ENCODE measurements around the gene TEX22. TPM values are rescaled to one million over a fixed set of nuclear protein-coding genes. Genes with fewer than 3 reads are reported as not detected.

TEX22 gene
- total and polyA plus RNA-seq, 2 donors (not counting 1 experiment from before 2014, with no cell fraction given): 0.05 to 0.33 TPM

- no peaks in the 10 kb centered on the region for H3K9me3 ChIP-seq (ENCODE audit: control insufficient read depth, insufficient read depth, low read depth, low read length)
- no peaks in the 10 kb centered on the region for H4K20me1 ChIP-seq (ENCODE audit: control insufficient read depth, extremely low read depth, insufficient read depth, low read length)
- no peaks in the 10 kb centered on the region for H3K79me2 ChIP-seq (ENCODE audit: control insufficient read depth, insufficient read depth, low read length)
- H3K27me3 ChIP-seq (ENCODE audit: control insufficient read depth, insufficient read depth, low read length): no peaks in the 10 kb centered on the region
- no peak overlapping the region for H3K27ac ChIP-seq (ENCODE audit: insufficient read depth, low read length)
- no peak overlapping the region for H2AFZ ChIP-seq (ENCODE audit: low read length)
- TF ChIP-seq EZH2 (IDR thresholded peaks at IDR 0.05; ENCODE audit: low read length, missing control alignments): no peak
- TF ChIP-seq CTCF (conservative IDR thresholded peaks at IDR 0.05 in 1 of 2, IDR thresholded peaks at IDR 0.05 in 1 of 2; ENCODE audit: low read depth in 1 of 2, low read length in 2 of 2): no peak
- H3K36me3 ChIP-seq (ENCODE audit: control insufficient read depth, insufficient read depth, low read length): no peaks in the 10 kb centered on the region
- no peak overlapping the region for H3K4me3 ChIP-seq (replicated peaks in 1 of 4; ENCODE audit: control extremely low read depth in 1 of 4, insufficient read depth in 1 of 4, low read depth in 3 of 4, low read length in 4 of 4)
- no peak overlapping the region for H3K9ac ChIP-seq (ENCODE audit: insufficient read depth, low read length)
- no peak overlapping the region for H3K4me2 ChIP-seq (ENCODE audit: extremely low read depth, insufficient read depth, low read length)
- no peaks in the 10 kb centered on the region for H3K4me1 ChIP-seq (ENCODE audit: control insufficient read depth, extremely low read depth, insufficient read depth, low read length)
- DNase-seq (ENCODE audit: low read depth in 2 of 2): no peak
Observed at GRCh38 chr14:105355850-105356604, 42.3 kb upstream of the TEX22 start.

GRCh38 chr14:105356927-105357326 is 41.4 kb upstream of the TEX22 start:
- Histone ChIP-seq H2AFZ (ENCODE audit: low read length) (no peak overlapping the region), H3K27me3 (ENCODE audit: control insufficient read depth, insufficient read depth, low read length) (no peaks in the 10 kb centered on the region), H3K9ac (ENCODE audit: insufficient read depth, low read length) (no peak overlapping the region), H3K79me2 (ENCODE audit: control insufficient read depth, insufficient read depth, low read length) (no peaks in the 10 kb centered on the region), H3K36me3 (ENCODE audit: control insufficient read depth, insufficient read depth, low read length) (no peaks in the 10 kb centered on the region), H3K4me3 (replicated peaks in 1 of 4; ENCODE audit: control extremely low read depth in 1 of 4, insufficient read depth in 1 of 4, low read depth in 3 of 4, low read length in 4 of 4) (no peak overlapping the region), H3K4me1 (ENCODE audit: control insufficient read depth, extremely low read depth, insufficient read depth, low read length) (no peaks in the 10 kb centered on the region), H3K9me3 (ENCODE audit: control insufficient read depth, insufficient read depth, low read depth, low read length) (no peaks in the 10 kb centered on the region), H3K27ac (ENCODE audit: insufficient read depth, low read length) (no peak overlapping the region), H3K4me2 (ENCODE audit: extremely low read depth, insufficient read depth, low read length) (no peak overlapping the region), H4K20me1 (ENCODE audit: control insufficient read depth, extremely low read depth, insufficient read depth, low read length) (no peaks in the 10 kb centered on the region)
- TF ChIP-seq CTCF (conservative IDR thresholded peaks at IDR 0.05 in 1 of 2, IDR thresholded peaks at IDR 0.05 in 1 of 2; ENCODE audit: low read depth in 1 of 2, low read length in 2 of 2) (no peak), EZH2 (IDR thresholded peaks at IDR 0.05; ENCODE audit: low read length, missing control alignments) (no peak)
- DNase-seq (ENCODE audit: low read depth in 2 of 2): no peak

GRCh38 chr14:105357626-105358025 is 40.7 kb upstream of the TEX22 start:
- Histone ChIP-seq H3K9me3 (ENCODE audit: control insufficient read depth, insufficient read depth, low read depth, low read length) (no peaks in the 10 kb centered on the region), H3K4me2 (ENCODE audit: extremely low read depth, insufficient read depth, low read length) (no peak overlapping the region), H3K9ac (ENCODE audit: insufficient read depth, low read length) (no peak overlapping the region), H4K20me1 (ENCODE audit: control insufficient read depth, extremely low read depth, insufficient read depth, low read length) (no peaks in the 10 kb centered on the region), H3K36me3 (ENCODE audit: control insufficient read depth, insufficient read depth, low read length) (no peaks in the 10 kb centered on the region), H3K27me3 (ENCODE audit: control insufficient read depth, insufficient read depth, low read length) (no peaks in the 10 kb centered on the region), H3K27ac (ENCODE audit: insufficient read depth, low read length) (no peak overlapping the region), H3K79me2 (ENCODE audit: control insufficient read depth, insufficient read depth, low read length) (no peaks in the 10 kb centered on the region), H2AFZ (ENCODE audit: low read length) (no peak overlapping the region), H3K4me1 (ENCODE audit: control insufficient read depth, extremely low read depth, insufficient read depth, low read length) (no peaks in the 10 kb centered on the region), H3K4me3 (replicated peaks in 1 of 4; ENCODE audit: control extremely low read depth in 1 of 4, insufficient read depth in 1 of 4, low read depth in 3 of 4, low read length in 4 of 4) (no peak overlapping the region)
- DNase-seq (ENCODE audit: low read depth in 2 of 2): no peak
- TF ChIP-seq CTCF (conservative IDR thresholded peaks at IDR 0.05 in 1 of 2, IDR thresholded peaks at IDR 0.05 in 1 of 2; ENCODE audit: low read depth in 1 of 2, low read length in 2 of 2) (no peak), EZH2 (IDR thresholded peaks at IDR 0.05; ENCODE audit: low read length, missing control alignments) (no peak)

Measured in fibroblast of lung (primary cell).